VCaP (cell line): ENCODE measurements around the gene PPOX.

Source experiments
- H3K27ac ChIP-seq: fragments of 450-650 bp; 2 replicates; pipeline ENCODE4 v1.5.1; 2017
- CTCF ChIP-seq: fragments of 450-650 bp; conservative IDR thresholded peaks from 2 replicates; pipeline ENCODE4 v1.5.1; 2017; ENCODE audit warnings: mild to moderate bottlenecking, moderate library complexity

Gene PPOX

GRCh38 chr1:161127649-161128048 lies 38.6 kb upstream of the PPOX start:
- H3K27ac ChIP-seq: no peak overlapping the region
- no peak for TF ChIP-seq CTCF

DNA sequence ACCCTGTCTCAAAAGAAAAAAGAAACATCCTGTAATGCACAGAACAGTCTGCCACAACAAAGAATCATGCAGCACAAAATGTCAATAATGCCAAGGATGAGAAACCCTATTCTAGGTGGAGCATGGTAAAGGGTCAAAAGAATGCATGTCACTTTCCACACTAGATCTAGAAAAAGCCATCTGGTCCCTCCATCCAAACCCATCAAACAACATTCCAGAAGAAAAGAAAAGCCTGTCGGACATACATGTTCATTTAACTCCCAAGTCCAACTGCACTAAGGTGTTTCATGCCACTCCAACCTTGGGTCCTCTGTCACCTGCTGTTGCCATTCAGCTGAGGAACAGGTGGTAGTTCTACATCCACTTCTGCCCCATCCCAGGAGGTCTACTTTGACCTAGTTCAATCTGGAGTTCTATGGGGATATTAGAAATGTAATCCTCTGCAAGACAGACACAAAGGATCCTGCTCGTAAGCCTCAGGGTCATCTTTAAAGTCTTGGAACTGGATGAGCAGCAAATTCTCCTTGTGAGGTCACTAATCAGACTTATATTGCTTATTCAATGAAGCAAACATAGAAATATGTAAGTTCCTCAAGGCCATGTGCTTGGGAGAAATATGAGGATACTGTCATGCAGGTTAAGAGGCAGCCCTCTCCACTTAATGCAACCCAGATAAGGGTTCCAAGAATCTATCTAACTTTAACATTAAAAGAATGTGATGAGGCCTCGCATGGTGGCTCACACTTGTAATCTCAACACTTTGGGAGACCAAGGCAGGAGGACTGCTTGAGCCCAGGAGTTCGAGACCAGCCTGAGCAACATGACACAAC lies 37.4 kb upstream of the PPOX start:
- no peak overlapping the region for H3K27ac ChIP-seq
- no peak for TF ChIP-seq CTCF

DNA sequence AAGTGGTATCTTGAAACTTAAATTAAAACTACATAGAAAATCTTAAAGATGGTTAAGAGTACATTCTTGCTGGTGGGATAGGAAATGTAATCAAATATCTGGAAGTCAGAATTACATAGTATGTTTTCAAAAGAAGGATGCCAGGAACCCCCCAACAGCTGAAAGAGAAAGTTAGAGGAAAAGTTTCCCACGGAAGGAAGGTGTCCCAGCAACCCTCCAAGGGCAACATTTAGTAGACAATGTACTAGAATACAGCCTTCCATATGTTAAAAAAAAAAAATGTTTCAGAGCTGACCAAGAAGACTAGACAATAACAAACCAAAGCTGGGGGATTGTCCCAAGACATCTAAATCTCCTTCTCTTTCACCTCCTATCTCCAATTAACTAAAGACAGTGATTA lies 36.0 kb upstream of the PPOX start:
- H3K27ac ChIP-seq: no peak overlapping the region
- TF ChIP-seq CTCF: no peak

DNA sequence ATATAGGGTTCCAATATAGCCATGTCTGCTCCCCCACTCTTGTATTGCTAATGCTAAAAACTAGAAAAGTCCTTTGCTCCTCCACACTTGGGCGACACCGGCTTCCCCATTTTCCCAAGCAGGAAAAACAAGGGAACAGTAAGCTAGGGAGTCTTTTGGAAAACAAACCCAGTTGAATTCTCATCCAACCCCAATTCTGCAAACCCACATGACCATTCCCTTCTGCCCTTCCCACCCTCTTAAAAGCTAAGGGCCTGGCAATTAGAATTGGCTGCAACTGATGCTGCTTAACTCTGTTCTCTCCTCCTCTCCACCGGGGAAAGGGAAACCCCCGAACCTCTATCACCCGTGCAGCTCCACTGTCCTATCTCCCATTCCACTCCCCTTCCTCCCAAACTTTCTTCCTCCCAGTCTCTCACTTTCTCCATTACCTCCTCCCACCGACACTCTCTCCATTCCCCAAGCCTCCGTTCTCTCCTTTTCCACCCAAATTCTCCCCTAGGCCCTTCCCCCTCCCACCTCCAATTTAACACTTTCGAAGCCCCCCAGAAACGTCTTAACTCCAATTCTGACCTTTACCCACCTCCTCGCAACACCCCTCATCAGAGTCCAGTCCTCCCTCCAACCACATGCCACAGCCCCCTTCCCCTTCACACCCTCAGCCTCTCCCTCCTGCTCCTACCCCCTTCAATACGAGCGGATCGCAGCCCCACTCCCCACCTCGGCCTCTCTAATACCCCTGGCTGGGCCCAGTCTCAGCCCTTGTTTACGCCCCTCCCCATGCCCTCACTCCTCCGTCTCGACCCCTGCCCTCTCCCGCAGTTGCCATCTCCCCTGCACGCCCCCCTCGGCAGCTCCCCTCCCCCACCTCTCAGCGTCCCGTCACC lies 34.5 kb upstream of the PPOX start:
- peak overlapping the region; percentile 96 for H3K27ac ChIP-seq
- TF ChIP-seq CTCF: no peak

- TF ChIP-seq CTCF: 0 out of 2 replicates have a peak, but pooled peaks have one; percentile 16
- H3K27ac ChIP-seq: peak within 1 kb of the TSS; percentile 96
Measured at GRCh38 chr1:161132410-161133219, 33.6 kb upstream of the PPOX start, which contains the start of gene DEDD. Gene DEDD, minus strand, starts transcription at chr1:161132667. Its CDS starts 8,205 bp downstream, at chr1:161124462.

- no peak for TF ChIP-seq CTCF
Measured at GRCh38 chr1:161133220-161133740, 32.9 kb upstream of the PPOX start.

More at GRCh38 chr1:161133220-161133740, 32.9 kb upstream of the PPOX start:
- peak overlapping the region; percentile 96 for H3K27ac ChIP-seq
